ENCODE results near the gene VPS41. TPM values are rescaled to one million over a fixed set of nuclear protein-coding genes. Genes with fewer than 3 reads are reported as not detected.

The VPS41 gene
- polyA plus RNA-seq, 1 of the 3 experiments (the other 2 are of a cell fraction) = 20.4 TPM

- H3K27me3 ChIP-seq (ENCODE audit: insufficient read depth) = no peaks in the 10 kb centered on the region
- H3K79me2 ChIP-seq (ENCODE audit: insufficient read depth) = no peaks in the 10 kb centered on the region
- no peak overlapping the region for H3K9ac ChIP-seq
- peaks cover 0 to 7% of the 10 kb centered on the region in 2 experiments for H3K36me3 ChIP-seq (replicated peaks in 1 of 2; ENCODE audit: control insufficient read depth in 1 of 2, insufficient read depth in 2 of 2, low read length in 1 of 2)
- WGBS (ENCODE audit: low lambda C conversion rate) = 91% methylated on average over 2 of the region's 2 CpGs
- no peak overlapping the region for H3K27ac ChIP-seq (ENCODE audit: low read depth in 2 of 2, low read length in 1 of 2)
- no peaks in the 10 kb centered on the region for H3F3A ChIP-seq (replicated peaks; ENCODE audit: insufficient read depth)
- H3K9me3 ChIP-seq = no peaks in the 10 kb centered on the region
- ChIA-PET CTCF (interaction anchor here (1.2 to 2.4 kb wide), 3 partner anchors 10 to 176 kb away, joined by 3 to 12 read pairs (median 3); no protein-coding TSS in a partner anchor), POLR2A (no interaction called here)
- H3K9me2 ChIP-seq = no peaks in the 10 kb centered on the region
- no peak overlapping the region for H2AFZ ChIP-seq (ENCODE audit: low read depth)
- no peak for DNase-seq
- no peak overlapping the region for H3K4me3 ChIP-seq (ENCODE audit: low read depth in 2 of 2, low read length in 1 of 2)
- no peak overlapping the region for H3K4me2 ChIP-seq
- H4K20me1 ChIP-seq (ENCODE audit: insufficient read depth) = no peaks in the 10 kb centered on the region
- H3K4me1 ChIP-seq (ENCODE audit: control insufficient read depth in 1 of 2, insufficient read depth in 2 of 2, low read depth in 1 of 2, low read length in 1 of 2) = no peaks in the 10 kb centered on the region
- TF ChIP-seq IRF3 (IDR thresholded peaks at IDR 0.05; ENCODE audit: low read depth, low read length) = no peak
- no peak for TF ChIP-seq SIN3A (IDR thresholded peaks at IDR 0.05; ENCODE audit: borderline replicate concordance, low read depth, low read length)
- no peak for TF ChIP-seq RCOR1 (IDR thresholded peaks at IDR 0.05; ENCODE audit: low read length)
- no peak for TF ChIP-seq MAX (IDR thresholded peaks at IDR 0.05; ENCODE audit: low read depth)
- TF ChIP-seq CHD2 (IDR thresholded peaks at IDR 0.05; ENCODE audit: low read length, partially characterized antibody) = no peak
- no peak for TF ChIP-seq MXI1 (IDR thresholded peaks at IDR 0.05; ENCODE audit: low read depth, low read length)
- no peak for TF ChIP-seq USF2 (IDR thresholded peaks at IDR 0.05; ENCODE audit: borderline replicate concordance, low read depth, low read length)
- TF ChIP-seq TAF1 (IDR thresholded peaks at IDR 0.05; ENCODE audit: borderline replicate concordance, low read depth, low read length) = no peak
- no peak for TF ChIP-seq FOSL2 (IDR thresholded peaks at IDR 0.05; ENCODE audit: borderline replicate concordance, low read depth)
- TF ChIP-seq EZH2phosphoT487 (IDR thresholded peaks at IDR 0.05; ENCODE audit: borderline replicate concordance, low read depth) = no peak
- TF ChIP-seq ZBTB33 (IDR thresholded peaks at IDR 0.05; ENCODE audit: borderline replicate concordance, low read depth) = no peak
- TF ChIP-seq YY1 (IDR thresholded peaks at IDR 0.05; ENCODE audit: low read depth) = no peak
- TF ChIP-seq CTCF (IDR thresholded peaks at IDR 0.05) = no peak
- no peak for TF ChIP-seq FOXM1 (IDR thresholded peaks at IDR 0.05; ENCODE audit: low read depth)
- no peak for TF ChIP-seq JUND (IDR thresholded peaks at IDR 0.05)
Measured at GRCh38 chr7:38806912-38807311, 102.1 kb downstream of the VPS41 start.
